H1 (cell line): ENCODE data around the gene CYP26C1. TPM values are rescaled to one million over a fixed set of nuclear protein-coding genes. Genes with fewer than 3 reads are reported as not detected.
A peak's percentile ranks its signal among the peaks of the same experiment; 100 is the strongest.

Experiments
- CTCF ChIA-PET: fragments of 300-600 bp; sonication (Branson Sonifier 250); formaldehyde crosslinking; loops from one replicate; lab custom pipeline; 2021; ENCODE audit not compliant: partially characterized antibody; lab: Charles Lee
- POLR2A ChIA-PET: fragments of 300-600 bp; sonication (Branson Sonifier 250); formaldehyde crosslinking; loops from one replicate; lab custom pipeline; 2021; ENCODE audit warnings: inconsistent platforms; ENCODE audit not compliant: partially characterized antibody; lab: Charles Lee
- DNase-seq, 2 experiments: peaks; one replicate each; pipeline versions ENCODE4 v3.0.0 to v3.0.0-alpha.2; 2010 to 2022; ENCODE audit warnings: low spot score in 2 of 2, low read depth in 1 of 2, mixed read lengths in 1 of 2
- FAIRE-seq: peaks from 2 replicates; lab custom pipeline; 2011; peaks lifted over from hg19 to GRCh38; lab: Jason Lieb, UNC
- H2AFZ ChIP-seq: 2 replicates; pipeline ENCODE4 v1.8.1; 2012; ENCODE audit warnings: low read length, inconsistent platforms
- H2AK5ac ChIP-seq: 2 replicates; pipeline ENCODE4 v1.6.1; 2013; ENCODE audit warnings: low read depth, low read length
- H2BK120ac ChIP-seq: replicated peaks from 2 replicates; pipeline ENCODE3; 2013; ENCODE audit warnings: low read depth, low read length, inconsistent platforms
- H2BK12ac ChIP-seq: 2 replicates; pipeline ENCODE4 v1.6.1; 2013; ENCODE audit warnings: low read depth, low read length
- H2BK15ac ChIP-seq: 2 replicates; pipeline ENCODE4 v1.6.1; 2013; ENCODE audit warnings: low read length
- H2BK20ac ChIP-seq: 2 replicates; pipeline ENCODE4 v1.6.1; 2013; ENCODE audit warnings: low read length
- H2BK5ac ChIP-seq: 2 replicates; pipeline ENCODE4 v1.6.1; 2013; ENCODE audit warnings: low read depth, low read length
- H3K14ac ChIP-seq: 2 replicates; pipeline ENCODE4 v1.6.1; 2013; ENCODE audit warnings: inconsistent platforms; ENCODE audit not compliant: insufficient read length
- H3K18ac ChIP-seq: 2 replicates; pipeline ENCODE4 v1.6.1; 2013; ENCODE audit warnings: low read length; ENCODE audit errors: extremely low read depth
- H3K23ac ChIP-seq: 2 replicates; pipeline ENCODE4 v1.6.1; 2013; ENCODE audit warnings: inconsistent platforms; ENCODE audit not compliant: insufficient read length
- H3K23me2 ChIP-seq: 2 replicates; pipeline ENCODE4 v1.6.1; 2013; ENCODE audit warnings: low read depth, low read length
- H3K27ac ChIP-seq: 2 replicates; pipeline ENCODE4 v1.6.1; 2011; ENCODE audit warnings: low read depth, low read length, inconsistent platforms
- H3K27me3 ChIP-seq, 4 experiments: replicated peaks in 1 of 4; 1 replicate in 1 of 4; 2 replicates in 3 of 4; pipeline versions ENCODE4 v1.6.1 to v1.8.1; 2011 to 2013; ENCODE audit warnings: low read length in 3 of 4, mild to moderate bottlenecking in 3 of 4, inconsistent platforms in 2 of 4, mixed read lengths in 2 of 4, moderate library complexity in 1 of 4; ENCODE audit not compliant: control insufficient read depth in 3 of 4, insufficient read depth in 3 of 4; ENCODE audit errors: extremely low read depth in 1 of 4
- H3K36me3 ChIP-seq, 4 experiments: 2 replicates each; pipeline versions ENCODE4 v1.6.1 to v1.8.1; 2011 to 2013; ENCODE audit warnings: mild to moderate bottlenecking in 4 of 4, low read length in 3 of 4, moderate library complexity in 2 of 4, control low read depth in 1 of 4, inconsistent platforms in 1 of 4; ENCODE audit not compliant: insufficient read depth in 4 of 4, control insufficient read depth in 2 of 4
- H3K4ac ChIP-seq: replicated peaks from 2 replicates; pipeline ENCODE3; 2013; ENCODE audit warnings: low read length, low read depth, mixed read lengths, inconsistent platforms; ENCODE audit not compliant: insufficient read length
- H3K4me1 ChIP-seq, 4 experiments: replicated peaks in 1 of 4; 1 replicate in 1 of 4; 2 replicates in 3 of 4; pipeline versions ENCODE4 v1.6.1 to v1.8.1; 2011 to 2013; ENCODE audit warnings: low read length in 3 of 4, inconsistent platforms in 2 of 4, mixed read lengths in 1 of 4; ENCODE audit not compliant: insufficient read depth in 4 of 4, control insufficient read depth in 3 of 4
- H3K4me2 ChIP-seq, 2 experiments: 2 replicates each; pipeline versions ENCODE4 v1.6.1 to v1.8.1; 2011 to 2013; ENCODE audit warnings: low read depth in 2 of 2, low read length in 2 of 2, control low read depth in 1 of 2, inconsistent platforms in 1 of 2, mild to moderate bottlenecking in 1 of 2; ENCODE audit not compliant: insufficient read depth in 1 of 2
- H3K4me3 ChIP-seq, 4 experiments: fragments of 200-600, 300-600 bp in 1 of 4; sonication (generic), shearing (Covaris generic), sonication (Bioruptor Twin) in 1 of 4; 2 replicates each; pipeline versions ENCODE4 v1.5.1 to v1.8.1; 2011 to 2016; ENCODE audit warnings: low read length in 4 of 4, low read depth in 3 of 4, control low read depth in 2 of 4, inconsistent platforms in 2 of 4, mild to moderate bottlenecking in 2 of 4, mixed read lengths in 1 of 4, moderate library complexity in 1 of 4; ENCODE audit not compliant: insufficient read depth in 2 of 4; ENCODE audit errors: extremely low read depth in 1 of 4
- H3K56ac ChIP-seq: replicated peaks from 2 replicates; pipeline ENCODE3; 2013; ENCODE audit warnings: low read depth, mild to moderate bottlenecking, mixed read lengths, low read length, inconsistent platforms; ENCODE audit not compliant: insufficient read length
- H3K79me1 ChIP-seq: 2 replicates; pipeline ENCODE4 v1.6.1; 2013; ENCODE audit warnings: low read depth, low read length, control low read depth
- H3K79me2 ChIP-seq, 2 experiments: 2 replicates each; pipeline versions ENCODE4 v1.6.1 to v1.8.1; 2012 to 2013; ENCODE audit warnings: low read length in 2 of 2, mild to moderate bottlenecking in 2 of 2, inconsistent platforms in 1 of 2; ENCODE audit not compliant: insufficient read depth in 2 of 2, control insufficient read depth in 1 of 2
- H3K9ac ChIP-seq, 4 experiments: replicated peaks in 1 of 4; 1 replicate in 1 of 4; 2 replicates in 3 of 4; pipeline versions ENCODE4 v1.6.1 to v1.8.1; 2011 to 2013; ENCODE audit warnings: low read depth in 3 of 4, low read length in 3 of 4, control low read depth in 2 of 4, mild to moderate bottlenecking in 2 of 4, moderate library complexity in 2 of 4, inconsistent platforms in 1 of 4; ENCODE audit errors: extremely low read depth in 1 of 4
- H3K9me3 ChIP-seq, 2 experiments: 2 replicates each; pipeline versions ENCODE4 v1.6.1 to v1.8.1; 2012 to 2013; ENCODE audit warnings: mild to moderate bottlenecking in 2 of 2, moderate library complexity in 2 of 2, control low read depth in 1 of 2, inconsistent platforms in 1 of 2, low read depth in 1 of 2, low read length in 1 of 2, mixed read lengths in 1 of 2; ENCODE audit not compliant: insufficient read depth in 2 of 2
- H4K20me1 ChIP-seq, 2 experiments: replicated peaks in 1 of 2; 2 replicates each; pipeline versions ENCODE3 to v1.8.1; 2011 to 2013; ENCODE audit warnings: inconsistent platforms in 2 of 2, low read length in 2 of 2, mild to moderate bottlenecking in 1 of 2; ENCODE audit not compliant: insufficient read depth in 2 of 2, control insufficient read depth in 1 of 2
- H4K5ac ChIP-seq: 2 replicates; pipeline ENCODE4 v1.6.1; 2013; ENCODE audit warnings: low read length, low read depth, mixed read lengths, inconsistent platforms; ENCODE audit not compliant: insufficient read length
- H4K8ac ChIP-seq: 2 replicates; pipeline ENCODE4 v1.8.0; 2013; ENCODE audit warnings: mild to moderate bottlenecking, moderate library complexity, low read length, inconsistent platforms; ENCODE audit not compliant: insufficient read depth; ENCODE audit errors: extremely low read depth
- H4K91ac ChIP-seq: replicated peaks from 2 replicates; pipeline ENCODE3; 2013; ENCODE audit warnings: low read length, mixed read lengths, inconsistent platforms; ENCODE audit not compliant: insufficient read length
- ASH2L ChIP-seq: fragments of 200-600, 300-600 bp; sonication (generic); IDR thresholded peaks from one replicate; pipeline ENCODE4 v1.7.1; 2017; ENCODE audit warnings: low read length
- BCL11A ChIP-seq, 2 experiments: IDR thresholded peaks; one replicate each; pipeline ENCODE4 v1.6.1; 2011; ENCODE audit warnings: low read depth in 2 of 2, low read length in 2 of 2, mild to moderate bottlenecking in 2 of 2
- CEBPB ChIP-seq: IDR thresholded peaks from 2 replicates; pipeline ENCODE4 v1.6.1; 2012; ENCODE audit warnings: low read depth, low read length
- CHD2 ChIP-seq: IDR thresholded peaks from 2 replicates; pipeline ENCODE4 v1.6.1; 2012; ENCODE audit warnings: low read length, improper control_type of control experiment
- E2F6 ChIP-seq: IDR thresholded peaks from 2 replicates; pipeline ENCODE4 v1.6.1; 2012; ENCODE audit warnings: inconsistent platforms
- FOSL1 ChIP-seq: IDR thresholded peaks from 2 replicates; pipeline ENCODE4 v1.6.1; 2011; ENCODE audit warnings: mild to moderate bottlenecking, low read depth, low read length, moderate library complexity; ENCODE audit not compliant: insufficient read depth
- HDAC6 ChIP-seq: IDR thresholded peaks from one replicate; pipeline ENCODE4 v1.7.1; 2012; ENCODE audit warnings: low read depth, mild to moderate bottlenecking, inconsistent platforms, low read length, moderate library complexity
- JUND ChIP-seq: IDR thresholded peaks from 2 replicates; pipeline ENCODE4 v1.6.1; 2011; ENCODE audit warnings: mild to moderate bottlenecking, improper control_type of control experiment, low read length
- POLR2A ChIP-seq, 2 experiments: IDR thresholded peaks; 1 replicate in 1 of 2; 2 replicates in 1 of 2; pipeline ENCODE4 v1.6.1; 2011; ENCODE audit warnings: low read depth in 2 of 2, low read length in 2 of 2, mild to moderate bottlenecking in 2 of 2; ENCODE audit errors: control extremely low read depth in 1 of 2
- RFX5 ChIP-seq: IDR thresholded peaks from 2 replicates; pipeline ENCODE4 v1.6.1; 2011; ENCODE audit warnings: low read depth, low read length, improper control_type of control experiment, borderline replicate concordance
- SIN3A ChIP-seq, 2 experiments: IDR thresholded peaks in 1 of 2; conservative IDR thresholded peaks in 1 of 2; 2 replicates each; pipeline ENCODE4 v1.6.1; 2011 to 2012; ENCODE audit warnings: low read length in 2 of 2, improper control_type of control experiment in 1 of 2, low read depth in 1 of 2, mild to moderate bottlenecking in 1 of 2
- SUZ12 ChIP-seq: fragments of 200-600 bp; sonication (generic); IDR thresholded peaks from 2 replicates; pipeline ENCODE4 v1.6.1; 2012; ENCODE audit warnings: mild to moderate bottlenecking, inconsistent platforms, low read length, moderate library complexity, mixed read lengths
- TBP ChIP-seq: IDR thresholded peaks from 2 replicates; pipeline ENCODE4 v1.6.1; 2011; ENCODE audit warnings: low read depth, low read length, improper control_type of control experiment
- WGBS, 2 experiments: shearing (Covaris generic) in 1 of 2; methylation state at CpG; one replicate each; pipeline versions ENCODE4 v1.1.6 to v1.1.7; 2013 to 2015; ENCODE audit warnings: low lambda C conversion rate in 2 of 2, mixed read lengths in 2 of 2, inconsistent platforms in 1 of 2, low coverage in 1 of 2, missing lambda C conversion rate in 1 of 2; ENCODE audit not compliant: insufficient replicate concordance in 2 of 2, insufficient coverage in 1 of 2, insufficient read length in 1 of 2; ENCODE audit errors: extremely low coverage in 1 of 2, missing lambda C conversion rate in 1 of 2; 5-methylcytosine and 5-hydroxymethylcytosine counted together
- polyA plus RNA-seq, 7 experiments: library from polyadenylated mRNA; depleted of rRNA in 3 of 7; stranded (reverse) in 5 of 7; unstranded in 2 of 7; fragments of >200 nt in 5 of 7; fragments of 200-250 nt in 2 of 7; gene quantifications; 1 replicate in 5 of 7; 2 replicates in 1 of 7; 4 replicates in 1 of 7; pipeline versions ENCODE4 v1.2.1 to v1.2.3, GENCODE V29; 2011 to 2013; ENCODE audit warnings: missing spikeins in 2 of 7, mixed read lengths in 2 of 7
- total RNA-seq: library from RNA; stranded (reverse); fragmentation: NEBNext Ultra II Directional; extraction: Animal tissue kit (Norgen Biotek cat#: 25700); gene quantifications from 2 replicates; pipeline ENCODE4 v1.2.1, GENCODE V29; 2021

CYP26C1 gene
- total and polyA plus RNA-seq, 2 of the 8 experiments (the other 6 are each of a cell fraction or from before 2014, with no cell fraction given), result 0.12 to 0.28 TPM

GRCh38 chr10:93072225-93072712 lies 11.7 kb downstream of the CYP26C1 start:
- H3K4me3 ChIP-seq, result peak overlapping the region; percentile 38 to 83 (median 58)
- CTCF ChIA-PET, result interaction anchor here (1.1 to 18.5 kb wide), 7 partner anchors 9 to 280 kb away, joined by 3 to 363 read pairs (median 5); partner anchors contain the start of gene CYP26C1
- TF ChIP-seq RFX5 (no peak), JUND (no peak), HDAC6 (no peak), ASH2L (no peak), CHD2 (peak; percentile 47; the same call in 1 of the 2 replicates), E2F6 (0 out of 2 replicates have a peak, but pooled peaks have one; percentile 14), SIN3A (conservative IDR thresholded peaks at IDR 0.05 in 1 of 2, IDR thresholded peaks at IDR 0.05 in 1 of 2; ENCODE audit: low read depth in 1 of 2, low read length in 2 of 2) (no peak), POLR2A (IDR thresholded peaks at IDR 0.05; ENCODE audit: control extremely low read depth in 1 of 2, low read depth in 2 of 2, low read length in 2 of 2) (no peak), TBP (no peak), FOSL1 (no peak), SUZ12 (peak; percentile 87), BCL11A (IDR thresholded peaks at IDR 0.05; ENCODE audit: low read depth in 2 of 2, low read length in 2 of 2) (no peak), CEBPB (no peak)

More at GRCh38 chr10:93072225-93072712, 11.7 kb downstream of the CYP26C1 start:
- Histone ChIP-seq H3K23ac (no peak overlapping the region), H3K36me3 (peaks cover 0 to 27% (median 1%) of the 10 kb centered on the region in 4 experiments; a peak in 4 of 8 replicates), H3K56ac (no peak overlapping the region), H3K4me1 (peaks cover 4 to 38% (median 33%) of the 10 kb centered on the region in 4 experiments), H4K20me1 (peaks cover 0 to 14% of the 10 kb centered on the region in 2 experiments), H2BK120ac (no peak overlapping the region), H4K5ac (no peak overlapping the region), H3K27me3 (peaks cover 85 to 98% (median 97%) of the 10 kb centered on the region in 4 experiments), H3K4ac (no peak overlapping the region), H3K4me2 (peak overlapping the region; percentile 95 to 99), H3K79me1 (no peaks in the 10 kb centered on the region), H3K79me2 (no peaks in the 10 kb centered on the region; a peak in 1 of 4 replicates), H3K27ac (no peak overlapping the region), H2BK20ac (no peak overlapping the region), H3K9ac (no peak overlapping the region), H2BK12ac (0 out of 2 replicates have a peak overlapping the region, but pooled peaks have one; percentile 3), H4K91ac (no peak overlapping the region), H3K23me2 (peaks cover 22% of the 10 kb centered on the region), H4K8ac (no peak overlapping the region), H3K9me3 (no peaks in the 10 kb centered on the region), H3K14ac (no peak overlapping the region), H2AFZ (no peak overlapping the region), H2BK5ac (no peak overlapping the region), H3K18ac (peak overlapping the region; percentile 38; the same call in 1 of the 2 replicates), H2BK15ac (peak overlapping the region; percentile 11; the same call in 1 of the 2 replicates), H2AK5ac (no peak overlapping the region)
- FAIRE-seq (no peak), DNase-seq (no peak)
- WGBS, 2 experiments, result 7% methylated on average over 26 of the region's 27 CpGs; no CpG with 5 or more reads in 1 of the 2 experiments
- POLR2A ChIA-PET, result interaction anchor here (5.3 kb wide), 1 partner anchor 9 kb away, joined by 26 read pairs; no protein-coding TSS in a partner anchor
